D721Med (cell line): ENCODE data around the gene LHX5.

ENCODE experiments used
- DNase-seq: peaks from one replicate; pipeline ENCODE4 v3.0.0; 2011; ENCODE audit warnings: low spot score; ENCODE audit not compliant: insufficient read length
- FAIRE-seq: peaks from 2 replicates; lab custom pipeline; 2011; peaks lifted over from hg19 to GRCh38; lab: Jason Lieb, UNC
- CTCF ChIP-seq: IDR thresholded peaks from 2 replicates; pipeline ENCODE4 v1.5.1; 2012; ENCODE audit warnings: mild to moderate bottlenecking, control low read depth; ENCODE audit not compliant: insufficient read depth; ENCODE audit errors: missing control alignments

Gene LHX5

GRCh38 chr12:113464452-113464775 lies 7.3 kb downstream of the LHX5 start:
- DNase-seq (no peak), FAIRE-seq (no peak)
- TF ChIP-seq CTCF, result no peak

- no peak for FAIRE-seq
- TF ChIP-seq CTCF, result no peak
- DNase-seq, result no peak
These were observed 7.8 kb downstream of the LHX5 start for GRCh38 chr12:113463746-113464451.

GRCh38 chr12:113462998-113463745 lies 8.5 kb downstream of the LHX5 start:
- TF ChIP-seq CTCF, result no peak
- FAIRE-seq (no peak), DNase-seq (no peak)

- peak; percentile 77 for DNase-seq
- no peak for FAIRE-seq
- peak; percentile 71 for TF ChIP-seq CTCF
These were observed 9.4 kb downstream of the LHX5 start for GRCh38 chr12:113462117-113462774.

- FAIRE-seq (no peak), DNase-seq (no peak)
- TF ChIP-seq CTCF, result peak; percentile 43
These were observed 10.0 kb downstream of the LHX5 start for GRCh38 chr12:113461666-113462065.

GRCh38 chr12:113459981-113460380 lies 11.7 kb downstream of the LHX5 start:
- DNase-seq, result no peak
- FAIRE-seq, result no peak
- TF ChIP-seq CTCF, result no peak

GRCh38 chr12:113457710-113458109 lies 14.0 kb downstream of the LHX5 start:
- TF ChIP-seq CTCF, result no peak
- DNase-seq, result no peak
- FAIRE-seq, result no peak
